Mucosa of gallbladder (tissue), 1 donor: Measurements from ENCODE around the gene TBL1XR1. TPM values are rescaled to one million over a fixed set of nuclear protein-coding genes. Genes with fewer than 3 reads are reported as not detected.
"Not testable (repeated sequence)": the region's sequence is repeated elsewhere in the genome, so short reads cannot be mapped to it uniquely, and the experiment has no call there.

Experiments
- DNase-seq: peaks from one replicate; pipeline ENCODE4 v3.0.0-alpha.2; 2020; ENCODE audit warnings: low spot score
- total RNA-seq: library from RNA; stranded (reverse); gene quantifications from one replicate; pipeline ENCODE4 v1.2.1, GENCODE V29; 2021
- donor health status: DM: no; HTN: no; CAD: no.

Gene TBL1XR1
- total RNA-seq, 1 donor from 2014 or later: 137 TPM

GRCh38 chr3:177026505-177027277 lies 170.6 kb downstream of the TBL1XR1 start:
- no peak for DNase-seq

GRCh38 chr3:177015881-177016280 lies 181.4 kb downstream of the TBL1XR1 start:
- DNase-seq: no peak

GRCh38 chr3:177013681-177014280 lies 183.5 kb downstream of the TBL1XR1 start:
- DNase-seq: no peak

GRCh38 chr3:177005718-177006405 lies 191.4 kb downstream of the TBL1XR1 start:
- DNase-seq: no peak

- not testable (repeated sequence) for DNase-seq
Observed at GRCh38 chr3:177000159-177000558, 197.1 kb downstream of the TBL1XR1 start.

- no peak for DNase-seq
Observed at GRCh38 chr3:176995946-176996345, 201.3 kb downstream of the TBL1XR1 start.

GRCh38 chr3:176994891-176995781 lies 202.1 kb downstream of the TBL1XR1 start:
- DNase-seq: no peak

GRCh38 chr3:176994393-176994792 lies 202.9 kb downstream of the TBL1XR1 start:
- DNase-seq: no peak

- DNase-seq: no peak
Observed at GRCh38 chr3:176992978-176993377, 204.3 kb downstream of the TBL1XR1 start.

GRCh38 chr3:176992565-176992964 lies 204.7 kb downstream of the TBL1XR1 start:
- DNase-seq: no peak

- no peak for DNase-seq
Observed at GRCh38 chr3:176988795-176989194, 208.5 kb downstream of the TBL1XR1 start.

- DNase-seq: no peak
Observed at GRCh38 chr3:176987901-176988650, 209.2 kb downstream of the TBL1XR1 start.

- no peak for DNase-seq
Observed at GRCh38 chr3:176978441-176978840, 218.8 kb downstream of the TBL1XR1 start.

- DNase-seq: no peak
Observed at GRCh38 chr3:176977331-176977730, 220.0 kb downstream of the TBL1XR1 start.

GRCh38 chr3:176976586-176976985 lies 220.7 kb downstream of the TBL1XR1 start:
- no peak for DNase-seq

GRCh38 chr3:176974279-176974678 lies 223.0 kb downstream of the TBL1XR1 start:
- no peak for DNase-seq

GRCh38 chr3:176971613-176972174 lies 225.6 kb downstream of the TBL1XR1 start:
- no peak for DNase-seq

- DNase-seq: no peak
Observed at GRCh38 chr3:176970770-176971169, 226.5 kb downstream of the TBL1XR1 start.

- DNase-seq: no peak
Observed at GRCh38 chr3:176969506-176969905, 227.8 kb downstream of the TBL1XR1 start.
